ENCODE data around the gene LCN1.
"Not testable (repeated sequence)": the region's sequence is repeated elsewhere in the genome, so short reads cannot be mapped to it uniquely, and the experiment has no call there.

Gene LCN1

DNA sequence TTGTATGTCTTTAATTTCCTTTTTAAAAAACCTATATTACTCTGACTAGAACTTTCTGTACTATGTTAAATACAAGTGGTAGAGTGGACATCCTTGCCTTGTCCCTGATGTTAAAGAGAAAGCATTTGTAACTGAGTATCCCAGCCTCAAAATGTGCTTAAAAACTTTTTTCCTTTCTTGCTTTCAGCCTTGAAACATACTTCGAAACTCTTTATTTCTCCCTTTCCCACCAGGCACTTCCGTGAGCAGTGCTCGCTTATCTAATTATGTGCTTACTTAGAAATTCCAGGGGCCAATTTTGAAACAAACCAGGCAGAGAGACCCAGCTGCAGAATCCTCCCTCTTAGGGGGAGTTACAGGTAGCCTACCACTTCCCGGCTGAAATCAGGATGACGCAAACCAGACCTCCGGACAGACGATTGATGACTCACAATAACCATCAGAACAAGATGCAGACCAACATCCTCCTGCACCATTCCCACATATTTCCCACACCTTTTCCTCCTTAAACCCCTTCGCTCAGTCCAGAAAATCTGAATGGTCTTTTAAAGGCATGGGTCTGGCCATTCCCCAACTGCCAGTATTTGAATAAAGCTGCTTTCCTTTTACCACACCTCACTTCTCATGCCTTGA lies 22.1 kb downstream of the LCN1 start:
- H3K27ac Mint-ChIP-seq; H3K9me3 Mint-ChIP-seq; ATAC-seq; H3K36me3 Mint-ChIP-seq; H3K4me1 Mint-ChIP-seq; DNase-seq (ENCODE audit: low spot score in 2 of 2); H3K4me3 Mint-ChIP-seq: not testable (repeated sequence)

DNA sequence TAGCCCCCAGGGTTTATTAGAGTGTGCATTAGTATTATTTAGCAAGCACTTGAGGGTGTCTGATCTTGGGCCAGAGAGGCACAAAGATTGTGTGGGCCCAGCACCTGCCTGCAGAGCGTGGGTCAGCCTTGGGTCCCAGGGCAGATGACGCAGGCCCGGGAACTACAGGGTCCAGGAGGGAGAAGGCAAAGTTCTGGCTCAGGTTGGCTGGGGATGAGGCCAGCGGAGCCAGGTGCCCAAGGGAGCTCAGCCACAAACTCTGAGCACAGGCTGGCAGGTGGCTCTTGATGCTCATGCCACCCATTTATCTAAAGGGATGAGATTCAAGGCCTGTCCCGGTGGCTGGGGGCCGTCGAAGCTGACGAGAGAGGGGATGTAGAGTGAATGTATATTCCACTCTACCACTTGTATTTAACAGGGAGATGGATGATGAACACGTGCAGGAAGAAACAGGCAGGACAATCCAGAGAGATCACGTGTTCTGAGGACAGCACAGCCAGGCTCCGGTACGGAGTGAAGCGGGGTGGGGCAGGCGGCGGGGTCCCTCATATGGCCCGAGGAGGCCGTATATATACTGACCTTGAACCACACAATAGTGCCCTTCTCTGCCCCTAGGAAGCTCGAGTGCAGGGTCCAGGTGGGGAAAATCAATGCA lies 23.9 kb downstream of the LCN1 start:
- no peak overlapping the region for H3K27ac Mint-ChIP-seq

DNA sequence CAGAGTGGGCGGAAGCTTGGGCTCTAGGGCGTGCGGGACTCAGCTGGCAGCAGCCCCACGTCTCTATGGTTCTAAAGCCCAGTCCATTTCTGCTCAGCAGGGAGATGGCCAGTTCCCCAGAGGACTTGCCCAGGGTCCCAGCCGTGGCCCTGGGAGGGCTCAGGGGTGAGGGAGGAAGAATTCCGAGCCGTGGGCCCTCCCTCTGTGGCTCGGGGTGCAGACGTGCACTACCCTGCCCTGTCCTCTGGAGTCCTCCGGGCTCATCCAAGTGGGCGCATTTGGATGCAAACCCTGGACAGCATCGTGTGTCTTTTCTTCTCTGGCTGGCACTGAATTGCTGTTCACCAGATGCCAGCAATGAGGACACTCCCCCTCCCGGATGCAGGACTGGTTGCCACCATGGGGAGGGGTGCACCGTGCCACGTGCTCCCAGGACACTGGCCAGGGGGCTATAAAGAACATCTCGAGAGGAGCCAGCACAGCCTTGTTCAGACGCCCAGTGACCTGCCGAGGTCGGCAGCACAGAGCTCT lies 24.5 kb downstream of the LCN1 start, which contains the start of gene OBP2A:
Gene OBP2A, plus strand, starts transcription at position 481 of the 531 bp plus-strand sequence. CDS start 55 bp downstream, outside the sequence.
- H3K27ac Mint-ChIP-seq, ATAC-seq: not testable (repeated sequence)

More for the DNA sequence above, 23.9 kb downstream of the LCN1 start:
- H3K4me3 Mint-ChIP-seq: no peak overlapping the region
- no peaks in the 10 kb centered on the region for H3K9me3 Mint-ChIP-seq
- DNase-seq (ENCODE audit: low spot score in 2 of 2): no peak
- no peaks in the 10 kb centered on the region for H3K36me3 Mint-ChIP-seq
- ATAC-seq: no peak
- no peaks in the 10 kb centered on the region for H3K4me1 Mint-ChIP-seq

DNA sequence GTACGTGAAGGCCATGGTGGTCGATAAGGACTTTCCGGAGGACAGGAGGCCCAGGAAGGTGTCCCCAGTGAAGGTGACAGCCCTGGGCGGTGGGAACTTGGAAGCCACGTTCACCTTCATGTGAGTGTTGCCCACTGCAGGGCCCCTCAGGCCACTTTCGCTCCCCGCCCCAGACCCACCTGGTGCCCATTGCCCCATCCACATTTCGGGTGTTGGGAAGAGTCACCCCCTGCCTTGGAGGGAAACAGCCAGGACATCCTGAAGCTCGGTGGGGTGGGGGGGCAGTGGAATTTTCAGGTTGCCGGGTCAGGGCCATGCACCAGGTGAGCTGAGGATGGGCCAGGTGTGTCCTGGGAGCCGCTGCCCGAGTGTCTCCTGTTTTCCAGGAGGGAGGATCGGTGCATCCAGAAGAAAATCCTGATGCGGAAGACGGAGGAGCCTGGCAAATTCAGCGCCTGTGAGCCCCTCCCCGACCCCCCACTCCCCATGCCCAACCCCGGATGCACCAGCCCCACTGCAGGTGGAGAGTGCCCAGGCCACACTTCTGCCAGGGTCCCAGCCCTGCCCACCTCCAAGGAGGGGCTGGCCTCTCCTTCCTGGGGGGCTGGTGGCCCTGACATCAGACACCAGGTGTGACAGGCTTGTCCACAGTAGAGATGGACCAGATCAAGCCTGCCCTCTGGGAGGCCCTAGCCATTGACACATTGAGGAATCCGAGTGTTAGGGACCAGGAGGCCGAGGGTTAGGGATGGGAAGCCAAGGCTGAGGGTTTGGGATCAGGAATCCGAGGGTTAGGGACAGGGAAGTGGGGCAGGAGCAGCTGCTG lies 25.8 kb downstream of the LCN1 start:
- H3K36me3 Mint-ChIP-seq; H3K9me3 Mint-ChIP-seq; ATAC-seq; DNase-seq (ENCODE audit: low spot score in 2 of 2); H3K27ac Mint-ChIP-seq; H3K4me1 Mint-ChIP-seq; H3K4me3 Mint-ChIP-seq: not testable (repeated sequence)

More for the DNA sequence above, 24.5 kb downstream of the LCN1 start, which contains the start of gene OBP2A:
- DNase-seq (ENCODE audit: low spot score in 2 of 2); H3K36me3 Mint-ChIP-seq; H3K4me3 Mint-ChIP-seq; H3K9me3 Mint-ChIP-seq; H3K4me1 Mint-ChIP-seq: not testable (repeated sequence)

DNA sequence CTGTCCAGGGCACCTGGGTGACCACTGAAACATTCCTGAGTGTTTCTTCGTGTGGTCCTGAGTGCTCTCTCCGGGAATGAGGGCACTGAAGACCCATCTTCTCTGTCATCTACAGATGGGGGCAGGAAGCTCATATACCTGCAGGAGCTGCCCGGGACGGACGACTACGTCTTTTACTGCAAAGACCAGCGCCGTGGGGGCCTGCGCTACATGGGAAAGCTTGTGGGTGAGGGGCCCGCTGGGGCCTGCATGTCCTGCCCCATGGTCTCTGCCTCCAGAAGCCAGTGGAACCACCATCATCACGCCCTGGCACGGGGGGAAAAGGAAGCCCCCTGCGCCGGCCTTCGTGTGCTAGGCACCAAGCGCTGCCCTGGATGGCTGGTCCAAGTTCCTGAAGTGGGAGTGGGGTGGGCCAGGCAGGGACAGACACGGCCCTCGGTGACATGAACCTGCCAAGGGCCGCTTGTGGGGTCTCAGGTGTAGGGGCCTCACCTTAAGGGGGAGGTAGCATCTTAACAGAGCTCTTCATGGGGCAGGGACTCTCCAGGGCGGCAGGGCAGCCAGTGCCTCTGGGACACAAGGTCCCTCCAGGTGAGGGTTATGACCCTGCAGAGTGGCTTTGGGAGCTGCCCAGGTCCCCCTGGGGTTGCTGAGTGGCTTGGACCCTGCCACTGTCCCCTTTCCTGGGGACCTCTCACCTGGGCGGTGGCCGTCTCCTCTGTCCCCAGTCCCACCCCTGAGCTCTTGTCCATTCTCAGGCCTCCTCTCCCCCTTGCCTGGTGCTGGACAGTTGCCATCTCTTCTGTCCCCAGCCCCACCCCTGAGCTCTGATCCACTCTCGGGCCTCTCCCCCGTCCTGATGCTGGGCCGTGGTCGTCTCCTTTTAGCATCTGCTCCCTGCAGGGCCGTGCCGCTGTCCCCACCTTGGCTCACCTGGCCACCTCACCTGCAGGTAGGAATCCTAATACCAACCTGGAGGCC lies 26.8 kb downstream of the LCN1 start:
- Mint-ChIP-seq H3K4me3 (no peak overlapping the region), H3K9me3 (no peaks in the 10 kb centered on the region), H3K36me3 (no peaks in the 10 kb centered on the region), H3K27ac (no peak overlapping the region), H3K4me1 (no peaks in the 10 kb centered on the region)
- DNase-seq (ENCODE audit: low spot score in 2 of 2) (no peak), ATAC-seq (no peak)

DNA sequence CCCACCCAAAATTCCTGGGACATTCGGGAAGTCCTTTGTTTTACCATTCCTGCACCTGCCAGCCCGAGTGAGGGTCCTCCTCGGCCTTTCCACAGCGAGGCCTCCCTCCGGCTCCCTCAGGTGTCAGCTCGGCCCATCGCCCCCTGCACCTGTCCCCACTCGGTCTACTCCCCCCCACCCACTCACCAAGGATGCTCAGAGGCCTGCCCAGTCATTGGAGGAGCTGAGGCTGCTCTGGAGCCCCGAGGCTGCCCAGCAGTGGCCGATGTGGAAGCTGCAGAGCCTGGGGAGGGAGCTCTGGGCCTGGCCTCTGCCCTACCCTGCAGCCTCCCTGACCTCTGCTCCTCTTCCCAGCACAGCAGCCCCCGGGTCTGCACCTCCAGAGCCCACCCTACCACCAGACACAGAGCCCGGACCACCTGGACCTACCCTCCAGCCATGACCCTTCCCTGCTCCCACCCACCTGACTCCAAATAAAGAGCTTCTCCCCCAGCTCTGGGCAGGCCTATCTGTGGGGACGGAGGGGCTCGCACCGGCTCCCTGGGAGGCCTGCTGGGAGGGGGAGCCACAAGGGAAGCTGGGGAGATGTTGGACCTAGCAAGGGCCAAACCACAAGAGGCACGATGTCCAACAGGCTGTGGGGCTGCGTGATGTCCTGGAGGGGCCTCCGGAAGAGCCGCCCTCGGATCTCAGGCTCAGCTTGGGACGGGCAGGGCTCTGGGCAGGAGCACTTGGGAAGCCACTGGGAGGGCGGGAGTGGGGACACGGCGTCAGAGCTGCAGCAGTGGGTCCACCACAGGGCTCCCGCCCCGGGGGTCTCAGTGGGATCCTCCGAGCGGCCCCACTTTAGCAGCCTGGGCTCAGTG lies 28.5 kb downstream of the LCN1 start:
- H3K4me1 Mint-ChIP-seq; H3K4me3 Mint-ChIP-seq; ATAC-seq; H3K9me3 Mint-ChIP-seq; H3K27ac Mint-ChIP-seq; H3K36me3 Mint-ChIP-seq; DNase-seq (ENCODE audit: low spot score in 2 of 2): not testable (repeated sequence)

DNA sequence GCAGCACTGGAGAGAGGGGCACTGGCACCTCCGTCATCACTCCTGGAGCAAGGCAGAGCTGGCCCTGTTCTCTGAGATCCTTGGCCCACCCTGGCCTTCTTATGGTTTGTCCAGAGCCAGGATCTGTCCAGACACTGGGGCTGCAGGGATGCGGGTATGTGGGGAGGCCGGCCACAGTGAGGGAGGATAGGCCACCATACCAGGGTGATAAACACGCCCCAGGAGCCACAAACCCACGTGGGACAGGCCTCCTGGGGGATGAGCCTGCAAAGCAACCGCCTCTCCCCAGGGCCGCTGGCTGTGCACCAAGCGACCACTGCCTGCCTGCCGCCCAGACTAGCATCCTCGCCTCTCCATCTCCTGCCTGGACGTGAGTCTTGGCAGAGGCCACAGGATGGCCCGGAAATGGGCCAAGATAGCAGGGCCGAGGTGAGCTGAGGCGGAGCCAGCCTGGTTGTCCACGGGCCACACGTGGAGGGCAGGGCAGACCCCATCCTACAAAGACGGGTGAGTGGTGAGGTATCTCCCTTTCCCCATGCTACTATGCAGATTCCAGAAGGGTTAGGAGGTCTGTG lies 29.2 kb downstream of the LCN1 start:
- ATAC-seq: no peak
- DNase-seq (ENCODE audit: low spot score in 2 of 2): no peak
- Mint-ChIP-seq H3K27ac (no peak overlapping the region), H3K4me1 (no peaks in the 10 kb centered on the region), H3K4me3 (no peak overlapping the region), H3K36me3 (no peaks in the 10 kb centered on the region), H3K9me3 (no peaks in the 10 kb centered on the region)

DNA sequence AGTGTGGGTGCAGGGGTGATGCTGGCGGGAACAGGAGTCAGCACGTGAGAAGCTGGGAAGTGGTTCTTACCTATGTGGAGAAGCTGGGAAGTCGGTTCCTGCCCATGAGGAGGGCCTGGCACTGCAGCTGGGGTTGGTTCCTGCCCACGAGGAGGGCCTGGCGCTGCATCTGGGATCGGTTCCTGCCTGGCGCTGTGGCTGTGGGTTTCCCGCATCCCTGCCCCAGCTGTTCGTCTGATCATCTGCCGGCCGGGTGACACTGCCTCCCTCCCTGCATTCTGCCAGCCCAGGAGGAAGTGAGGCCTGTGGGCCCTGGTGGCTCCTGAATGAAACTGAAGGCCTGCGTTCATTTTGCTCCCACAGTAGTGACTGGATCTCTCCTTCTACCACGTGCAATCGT lies 29.8 kb downstream of the LCN1 start:
- Mint-ChIP-seq H3K9me3 (no peaks in the 10 kb centered on the region), H3K4me1 (no peaks in the 10 kb centered on the region), H3K36me3 (no peaks in the 10 kb centered on the region), H3K4me3 (no peak overlapping the region), H3K27ac (no peak overlapping the region)
- no peak for DNase-seq (ENCODE audit: low spot score in 2 of 2)
- no peak for ATAC-seq

DNA sequence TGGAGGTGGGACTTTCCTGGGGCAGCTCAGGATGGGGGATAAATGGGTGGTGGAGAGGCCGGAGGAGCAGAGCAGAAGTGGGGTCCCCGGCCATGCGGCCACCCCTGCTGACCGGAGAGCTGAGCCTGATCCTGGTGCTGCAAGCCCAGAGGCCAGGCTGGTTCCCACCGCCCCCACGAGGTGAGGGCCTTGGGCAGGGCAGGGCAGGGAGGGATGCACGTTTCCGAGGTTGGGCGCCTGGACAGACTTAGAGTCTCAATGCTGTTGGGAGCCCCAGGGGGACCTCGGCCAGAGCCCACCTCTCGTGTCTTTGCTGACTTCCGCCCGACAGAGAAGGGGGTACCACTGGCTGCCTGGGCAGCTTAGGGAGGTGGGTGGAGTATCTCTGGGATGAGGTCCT lies 30.2 kb downstream of the LCN1 start:
- Mint-ChIP-seq H3K36me3 (no peaks in the 10 kb centered on the region), H3K27ac (no peak overlapping the region), H3K9me3 (no peaks in the 10 kb centered on the region), H3K4me1 (no peaks in the 10 kb centered on the region), H3K4me3 (no peak overlapping the region)
- ATAC-seq: no peak
- no peak for DNase-seq (ENCODE audit: low spot score in 2 of 2)

DNA sequence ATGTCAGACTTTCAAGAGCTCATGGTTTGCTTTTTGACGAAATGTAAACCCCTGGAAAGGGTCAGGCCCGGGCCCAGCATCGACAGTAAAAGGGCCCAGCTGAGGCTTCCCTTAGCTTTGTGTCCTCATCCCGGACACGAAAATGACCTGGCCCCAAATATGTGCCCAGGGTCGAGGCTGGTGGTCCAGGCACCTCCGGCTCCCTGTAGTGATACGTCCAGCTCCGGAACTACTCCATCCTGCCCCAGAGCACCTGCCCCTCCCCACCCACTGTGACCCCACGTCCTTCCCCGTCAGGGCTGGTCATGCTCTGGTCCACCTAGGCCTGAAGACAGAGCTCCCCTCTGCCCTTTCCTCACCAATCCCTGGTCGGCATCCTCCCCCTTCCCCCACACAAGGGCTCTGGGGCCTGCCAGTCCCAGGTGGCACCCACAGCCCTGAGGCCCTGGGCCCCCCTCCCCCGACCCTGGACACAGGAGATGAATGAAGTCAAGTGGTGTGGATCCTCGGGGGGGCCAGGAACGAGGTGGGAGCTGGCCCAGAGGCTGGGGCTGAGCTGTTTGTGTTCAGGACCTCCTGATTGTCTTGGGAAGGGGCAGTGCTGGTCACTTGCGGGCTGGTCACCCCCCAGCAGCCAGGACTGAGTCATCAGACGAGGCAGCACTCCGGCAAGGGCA lies 30.9 kb downstream of the LCN1 start:
- ATAC-seq: no peak
- Mint-ChIP-seq H3K4me1 (no peaks in the 10 kb centered on the region), H3K4me3 (no peak overlapping the region), H3K36me3 (no peaks in the 10 kb centered on the region), H3K27ac (no peak overlapping the region), H3K9me3 (no peaks in the 10 kb centered on the region)
- no peak for DNase-seq (ENCODE audit: low spot score in 2 of 2)

DNA sequence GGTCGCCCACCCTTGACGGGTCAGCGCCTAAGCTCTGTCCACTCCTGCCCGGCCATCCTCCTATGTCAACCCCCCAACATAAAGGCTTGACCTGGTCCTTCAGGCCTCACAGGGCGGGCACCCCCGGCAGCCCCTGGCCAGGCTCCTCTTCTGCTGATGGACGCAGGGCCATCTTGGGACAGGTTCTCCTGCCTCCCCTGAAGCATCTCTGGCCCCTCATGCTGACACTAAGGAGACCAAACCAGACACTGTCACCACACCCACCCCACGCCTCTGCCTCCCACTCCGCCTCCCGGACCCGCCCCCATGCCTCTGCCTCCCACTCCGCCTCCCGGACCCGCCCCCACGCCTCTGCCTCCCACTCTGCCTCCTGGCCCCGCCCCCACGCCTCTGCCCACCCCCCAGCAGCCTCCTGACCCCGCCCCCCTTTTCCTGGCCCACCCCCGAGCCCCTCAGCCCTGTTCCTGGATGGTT lies 31.5 kb downstream of the LCN1 start:
- no peak overlapping the region for H3K27ac Mint-ChIP-seq
- ATAC-seq (no peak), DNase-seq (ENCODE audit: low spot score in 2 of 2) (no peak)
- no peaks in the 10 kb centered on the region for H3K36me3 Mint-ChIP-seq
- no peaks in the 10 kb centered on the region for H3K9me3 Mint-ChIP-seq
- no peaks in the 10 kb centered on the region for H3K4me1 Mint-ChIP-seq
- H3K4me3 Mint-ChIP-seq: no peak overlapping the region

DNA sequence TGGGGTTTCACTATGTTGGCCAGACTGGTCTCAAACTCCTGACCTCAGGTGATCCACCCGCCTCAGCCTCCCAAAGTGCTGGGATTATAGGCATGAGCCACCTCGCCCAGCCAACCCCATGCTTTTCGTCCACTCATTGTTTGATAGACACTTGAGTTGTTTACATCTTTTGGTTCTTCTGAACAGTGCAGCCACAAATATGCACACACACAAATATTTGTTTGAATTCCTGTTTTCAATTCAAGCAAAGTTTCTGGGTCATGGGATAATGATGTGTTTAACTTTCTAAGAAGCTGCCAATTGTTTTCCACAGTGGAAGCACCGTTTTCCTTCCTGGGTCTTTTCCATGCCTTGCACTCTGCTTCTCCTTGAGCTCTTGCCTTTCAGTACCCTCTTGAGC lies 33.5 kb downstream of the LCN1 start:
- no peak overlapping the region for H3K27ac Mint-ChIP-seq
- H3K9me3 Mint-ChIP-seq: no peaks in the 10 kb centered on the region
- DNase-seq (ENCODE audit: low spot score in 2 of 2): no peak
- H3K36me3 Mint-ChIP-seq: no peaks in the 10 kb centered on the region
- H3K4me1 Mint-ChIP-seq: no peaks in the 10 kb centered on the region
- no peak overlapping the region for H3K4me3 Mint-ChIP-seq
- no peak for ATAC-seq

DNA sequence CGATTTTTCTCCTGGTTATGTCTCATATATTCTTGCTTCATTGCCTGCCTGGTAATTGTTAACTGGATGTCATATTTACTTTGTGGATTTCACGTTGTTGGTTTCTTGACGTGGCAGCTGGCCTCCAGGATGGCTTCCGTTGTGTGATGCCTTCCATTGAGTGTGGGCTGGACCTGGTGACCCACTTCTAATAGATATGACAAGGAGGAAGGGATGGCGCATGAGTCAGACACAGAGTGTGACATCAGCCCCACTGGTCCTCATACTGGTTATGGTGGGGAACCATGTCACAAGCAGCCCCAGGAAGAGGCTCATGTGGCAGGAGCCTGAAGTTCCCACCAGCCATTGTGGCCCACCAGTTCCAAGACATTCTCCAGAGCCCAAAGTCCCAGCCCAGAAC lies 34.0 kb downstream of the LCN1 start:
- DNase-seq (ENCODE audit: low spot score in 2 of 2): no peak
- Mint-ChIP-seq H3K27ac (no peak overlapping the region), H3K9me3 (no peaks in the 10 kb centered on the region), H3K36me3 (no peaks in the 10 kb centered on the region), H3K4me1 (no peaks in the 10 kb centered on the region), H3K4me3 (no peak overlapping the region)
- ATAC-seq: peak; percentile 50
